NCI-H526 treated with DMSO at 0.1 percent for 48 hours (cell line): Measurements from ENCODE around the gene RARRES2.

Experiments used
- DNase-seq: peaks from one replicate; lab custom pipeline; 2025; lab: John Stamatoyannopoulos, UW

The RARRES2 gene

GRCh38 chr7:150361807-150362621 is 20.6 kb upstream of the RARRES2 start:
- no peak for DNase-seq

GRCh38 chr7:150361402-150361801 is 20.0 kb upstream of the RARRES2 start:
- DNase-seq: no peak

GRCh38 chr7:150360363-150361058 is 19.1 kb upstream of the RARRES2 start:
- DNase-seq: no peak

GRCh38 chr7:150359622-150360362 is 18.4 kb upstream of the RARRES2 start:
- DNase-seq: no peak

GRCh38 chr7:150358988-150359621 is 17.7 kb upstream of the RARRES2 start:
- no peak for DNase-seq

DNA sequence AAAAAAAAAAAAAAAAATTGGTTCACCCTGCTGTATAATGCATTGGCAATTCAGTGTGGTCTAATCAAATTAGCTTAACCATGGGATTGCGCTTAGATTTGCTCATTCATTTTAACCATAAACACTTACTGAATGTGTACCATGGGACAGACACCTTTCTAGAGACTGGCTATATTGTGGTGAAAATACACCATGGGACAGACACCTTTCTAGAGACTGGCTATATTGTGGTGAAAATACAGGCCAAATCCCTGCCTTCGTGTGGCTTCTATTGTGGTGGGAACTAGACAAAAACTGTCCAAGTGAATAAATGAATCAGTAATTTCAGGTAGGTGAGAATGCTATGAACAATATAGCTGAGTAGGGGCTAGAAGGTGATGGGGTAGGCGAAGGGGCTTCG is 17.0 kb upstream of the RARRES2 start:
- no peak for DNase-seq

GRCh38 chr7:150357771-150358427 is 16.5 kb upstream of the RARRES2 start:
- DNase-seq: no peak

DNA sequence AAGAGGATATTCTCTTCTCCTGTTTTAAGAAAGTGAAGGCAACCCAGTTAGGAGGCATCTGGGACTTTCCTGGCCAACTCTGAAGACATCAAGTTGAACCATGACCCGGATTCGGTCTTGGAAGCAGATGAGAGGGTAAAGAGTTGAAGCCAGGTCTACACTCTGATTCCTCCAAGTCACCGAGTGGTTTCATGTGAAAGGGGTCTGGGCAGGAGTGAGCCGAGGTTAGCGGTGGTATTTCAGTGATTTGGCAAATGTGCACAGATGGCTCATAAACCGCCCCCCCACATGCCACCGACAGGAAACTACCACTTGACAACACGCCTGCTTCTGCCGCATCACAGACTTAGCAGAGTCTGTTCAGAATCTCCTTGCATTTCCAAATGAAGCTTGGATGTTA is 15.8 kb upstream of the RARRES2 start:
- DNase-seq: no peak

GRCh38 chr7:150356265-150356897 is 15.0 kb upstream of the RARRES2 start:
- DNase-seq: no peak

DNA sequence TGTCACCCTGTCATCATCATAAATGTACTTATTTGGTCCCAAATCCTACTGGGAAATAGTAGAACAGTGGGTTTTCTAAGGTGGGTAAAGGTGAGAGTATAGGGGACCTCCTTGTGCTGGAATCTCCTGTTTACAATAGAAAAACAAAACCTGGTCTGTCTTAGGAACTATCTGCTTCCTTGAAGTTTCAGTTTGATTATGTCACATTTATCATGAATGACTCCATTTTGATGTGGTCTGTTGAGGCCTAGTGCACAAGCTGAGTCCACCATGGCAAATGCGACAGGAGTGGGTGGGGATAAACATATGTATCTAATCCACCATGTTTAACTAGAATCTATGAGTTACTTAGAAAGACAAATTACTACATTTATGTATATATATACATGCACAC is 14.2 kb upstream of the RARRES2 start:
- no peak for DNase-seq

DNA sequence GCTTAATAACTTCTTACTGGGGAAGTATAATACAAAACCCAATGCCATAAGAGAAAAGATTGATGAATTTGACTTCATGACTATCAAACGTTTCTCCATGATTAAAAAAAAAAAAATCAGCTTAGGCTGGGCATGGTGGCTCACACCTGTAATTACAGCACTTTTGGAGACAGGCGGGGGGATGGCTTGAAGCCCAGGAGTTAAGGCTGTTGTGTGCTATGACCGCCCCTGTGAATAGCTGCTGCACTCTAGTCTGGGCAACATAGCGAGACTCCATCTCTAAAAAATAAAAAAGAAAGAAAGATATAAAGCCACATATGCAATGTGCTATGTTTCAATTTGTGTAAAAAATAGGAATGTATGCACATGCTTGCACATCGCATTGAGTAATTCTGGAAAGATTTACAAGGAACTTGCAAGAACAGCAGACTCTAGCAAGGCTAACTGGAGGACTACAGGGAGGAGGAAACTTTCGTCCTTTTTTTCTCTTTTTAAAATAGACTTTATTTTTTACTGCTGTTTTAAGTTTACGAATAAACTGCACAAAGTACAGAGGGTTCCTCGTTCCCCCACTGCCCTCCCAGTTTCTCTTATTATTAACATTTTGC is 10.3 kb upstream of the RARRES2 start:
- DNase-seq: no peak

DNA sequence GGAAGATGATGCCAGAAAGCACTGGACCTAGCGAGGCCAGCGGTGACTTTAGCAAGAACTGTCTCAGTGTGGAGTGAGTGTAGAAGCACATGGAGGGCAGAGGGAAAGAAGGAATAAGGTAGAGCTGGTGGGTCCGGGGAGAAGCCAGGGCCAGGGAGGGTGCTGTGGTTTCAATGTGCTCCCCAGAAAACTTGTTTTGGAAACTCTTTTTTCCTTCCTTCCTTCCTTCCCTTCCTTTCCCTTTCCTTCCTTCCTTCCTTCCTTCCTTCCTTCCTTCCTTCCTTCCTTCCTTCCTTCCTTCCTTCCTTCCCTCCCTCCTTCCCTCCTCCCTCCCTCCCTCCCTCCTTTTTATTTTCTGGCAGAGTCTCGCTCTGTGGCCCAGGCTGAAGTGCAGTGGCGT is 5.5 kb upstream of the RARRES2 start:
- no peak for DNase-seq

DNA sequence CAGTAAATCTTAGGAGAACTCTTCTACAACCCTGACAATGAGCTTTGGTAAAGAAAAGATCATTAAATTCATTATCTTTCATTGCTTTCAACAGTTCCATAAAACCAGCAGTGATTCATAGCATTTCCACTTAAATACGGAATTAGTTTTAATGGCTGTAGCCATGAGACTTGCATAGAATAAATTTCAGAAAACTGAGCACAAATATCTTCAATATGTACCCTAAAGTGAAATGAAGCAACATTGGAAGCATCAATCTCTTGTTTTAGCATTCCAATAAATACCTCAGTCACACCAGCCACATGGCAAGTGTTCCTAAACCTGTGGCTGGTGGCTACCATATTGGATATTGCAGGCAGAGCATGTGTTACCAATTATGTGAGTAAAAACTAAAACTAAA is 3.6 kb upstream of the RARRES2 start:
- DNase-seq: no peak

GRCh38 chr7:150344299-150344698 is 2.9 kb upstream of the RARRES2 start:
- DNase-seq: no peak

- DNase-seq: no peak
Measured at GRCh38 chr7:150343225-150343624, 1.8 kb upstream of the RARRES2 start.

DNA sequence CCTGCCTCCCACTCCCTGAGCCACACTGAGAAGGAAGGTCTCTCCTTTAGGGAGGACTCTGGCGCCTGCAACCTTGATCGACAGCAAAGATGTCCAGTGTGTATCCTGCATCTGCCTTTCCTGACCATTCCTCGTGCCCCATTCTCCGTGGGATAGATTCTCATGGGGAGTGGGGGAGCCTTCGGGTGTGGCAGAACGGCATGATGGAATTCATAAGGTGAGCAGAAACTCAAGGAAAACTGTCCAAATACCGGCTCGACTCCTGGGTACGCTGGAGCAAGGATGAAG is 636 bp upstream of the RARRES2 start:
- no peak for DNase-seq

GRCh38 chr7:150340875-150341262 is 560 bp downstream of the RARRES2 start:
- no peak for DNase-seq

GRCh38 chr7:150340024-150340749 is 1.2 kb downstream of the RARRES2 start:
- no peak for DNase-seq

GRCh38 chr7:150339409-150339809 is 2.0 kb downstream of the RARRES2 start:
- DNase-seq: no peak

DNA sequence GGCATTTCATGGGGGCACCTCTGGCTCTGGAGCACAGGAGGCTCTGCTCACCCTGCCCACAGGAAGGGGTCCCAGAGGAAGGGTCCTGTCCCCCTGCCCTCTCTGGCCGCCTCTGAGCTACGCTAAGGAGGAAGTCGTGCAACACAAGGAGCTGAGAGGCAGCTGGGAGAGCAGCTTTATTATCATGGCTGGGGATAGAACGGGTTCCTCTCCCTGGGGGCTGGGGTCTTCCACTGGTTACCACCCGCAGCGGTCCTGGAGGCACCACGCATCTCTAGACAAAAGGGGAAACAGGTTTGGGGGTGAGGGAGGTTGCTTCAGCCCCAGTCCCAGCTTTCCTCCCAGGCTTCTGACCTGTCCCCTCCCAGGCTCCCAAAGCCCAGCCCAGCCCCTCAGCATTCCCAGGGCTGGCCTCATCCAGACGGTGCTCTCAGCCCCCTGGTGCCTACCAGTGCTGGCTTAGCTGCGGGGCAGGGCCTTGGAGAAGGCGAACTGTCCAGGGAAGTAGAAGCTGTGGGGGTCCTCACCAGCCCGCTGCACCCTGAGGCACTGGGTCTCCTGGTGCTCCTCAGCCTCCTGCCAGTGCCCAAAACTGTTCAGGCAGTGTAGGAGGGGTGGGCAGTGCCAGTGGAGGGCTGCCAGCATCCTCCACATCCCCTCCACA is 3.1 kb downstream of the RARRES2 start:
- no peak for DNase-seq
